HL-60 (cell line): ENCODE data around the gene SGSH.

Source experiments
- CTCF ChIP-seq: IDR thresholded peaks from one replicate; pipeline ENCODE4 v1.5.1; 2011; ENCODE audit warnings: low read length, control low read depth, inconsistent platforms; ENCODE audit not compliant: insufficient read depth
- GABPA ChIP-seq: IDR thresholded peaks from 2 replicates; pipeline ENCODE4 v1.6.1; 2012; ENCODE audit warnings: low read depth
- POLR2AphosphoS5 ChIP-seq: IDR thresholded peaks from 2 replicates; pipeline ENCODE4 v1.6.1; 2012; ENCODE audit warnings: low read depth

GRCh38 chr17:80228477-80228876 lies 8.3 kb upstream of the SGSH start:
- TF ChIP-seq CTCF: no peak
- no peak for TF ChIP-seq POLR2AphosphoS5
- TF ChIP-seq GABPA: no peak
